ENCODE measurements around the gene C9.

GRCh38 chr5:39254671-39255070 lies 109.6 kb downstream of the C9 start:
- TF ChIP-seq CTCF (IDR thresholded peaks at IDR 0.05; ENCODE audit: poor library complexity, severe bottlenecking) (no peak), EP300 (conservative IDR thresholded peaks at IDR 0.05; ENCODE audit: poor library complexity, severe bottlenecking) (no peak), REST (IDR thresholded peaks at IDR 0.05; ENCODE audit: borderline replicate concordance) (no peak), RAD21 (conservative IDR thresholded peaks at IDR 0.05) (no peak), MXI1 (conservative IDR thresholded peaks at IDR 0.05; ENCODE audit: poor library complexity, severe bottlenecking) (no peak), POLR2AphosphoS5 (IDR thresholded peaks at IDR 0.05) (no peak), SMC3 (conservative IDR thresholded peaks at IDR 0.05; ENCODE audit: poor library complexity) (no peak)

All from neural cell (in vitro differentiated cells).